Ishikawa (cell line): Measurements from ENCODE around the gene TMEM252.

Source experiments
- CEBPB ChIP-seq: IDR thresholded peaks from 2 replicates; pipeline ENCODE4 v1.6.1; 2012
- CREB1 ChIP-seq: IDR thresholded peaks from 2 replicates; pipeline ENCODE4 v1.6.1; 2012; ENCODE audit warnings: low read depth
- EGR1 ChIP-seq: IDR thresholded peaks from 2 replicates; pipeline ENCODE4 v1.6.1; 2012
- EP300 ChIP-seq: IDR thresholded peaks from 2 replicates; pipeline ENCODE4 v1.6.1; 2012; ENCODE audit warnings: borderline replicate concordance
- FOXM1 ChIP-seq: IDR thresholded peaks from 2 replicates; pipeline ENCODE4 v1.6.1; 2012; ENCODE audit warnings: low read depth, borderline replicate concordance
- NFIC ChIP-seq: IDR thresholded peaks from 2 replicates; pipeline ENCODE4 v1.6.1; 2012
- RAD21 ChIP-seq: IDR thresholded peaks from 2 replicates; pipeline ENCODE4 v1.6.1; 2012; ENCODE audit warnings: low read depth
- TAF1 ChIP-seq: IDR thresholded peaks from 2 replicates; pipeline ENCODE4 v1.6.1; 2012; ENCODE audit warnings: low read depth, mild to moderate bottlenecking
- TCF12 ChIP-seq: IDR thresholded peaks from 2 replicates; pipeline ENCODE4 v1.6.1; 2012; ENCODE audit warnings: low read depth
- TEAD4 ChIP-seq: IDR thresholded peaks from 2 replicates; pipeline ENCODE4 v1.6.1; 2012
- YY1 ChIP-seq: IDR thresholded peaks from 2 replicates; pipeline ENCODE4 v1.6.1; 2012; ENCODE audit warnings: low read depth
- ZBTB7A ChIP-seq: IDR thresholded peaks from 2 replicates; pipeline ENCODE4 v1.6.1; 2012; ENCODE audit warnings: low read depth
- TF ChIP-seq, protein P1 (sequence below): IDR thresholded peaks from 2 replicates; pipeline ENCODE4 v1.6.1; 2012
- TF ChIP-seq, protein P2 (sequence below): IDR thresholded peaks from 2 replicates; pipeline ENCODE4 v1.6.1; 2012
- TF ChIP-seq, protein P3 (sequence below): IDR thresholded peaks from 2 replicates; pipeline ENCODE4 v1.6.1; 2012; ENCODE audit warnings: low read depth, mild to moderate bottlenecking

The TMEM252 gene

DNA sequence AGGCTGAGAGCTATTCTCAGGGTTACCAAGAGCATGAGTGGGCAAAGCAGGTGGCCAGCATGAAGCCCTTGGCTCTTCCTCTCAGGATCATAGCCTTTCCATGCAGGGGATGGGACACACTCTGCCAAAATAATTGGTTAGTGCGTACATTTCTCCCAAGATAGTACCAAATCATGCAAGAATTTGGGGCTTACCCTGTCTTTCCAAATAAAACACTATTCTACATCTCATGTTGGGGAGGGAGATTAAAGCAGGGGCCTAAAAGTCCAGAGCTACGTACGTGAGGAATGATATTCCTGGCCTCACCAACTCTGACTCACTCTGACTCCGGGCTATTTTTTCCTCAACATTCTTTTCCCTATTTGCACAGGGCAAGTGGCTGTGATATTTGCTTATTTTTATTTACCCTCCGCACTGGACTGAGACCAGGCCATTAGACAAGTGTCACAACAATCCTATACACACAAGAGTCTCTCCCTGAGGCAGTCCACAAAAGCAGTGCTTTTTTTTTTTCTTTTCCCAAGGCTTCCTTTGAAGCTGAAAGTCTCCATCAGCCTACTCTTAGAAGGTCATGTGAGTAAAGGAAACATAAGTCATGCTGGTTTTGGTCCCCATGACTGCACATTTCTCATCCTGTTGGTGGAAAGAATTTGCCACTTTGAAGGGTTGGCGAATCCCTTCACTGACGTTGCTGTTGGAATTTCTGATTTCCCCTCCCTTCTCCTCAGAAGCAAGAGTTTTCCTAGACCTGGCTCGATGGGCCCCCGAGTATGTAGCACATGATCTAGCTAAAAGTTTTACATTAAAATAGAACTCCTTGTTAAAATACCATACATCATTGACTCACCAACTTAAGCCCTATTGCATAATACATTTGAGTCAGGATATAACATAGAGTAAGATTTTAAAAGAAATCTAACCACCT lies 40.0 kb downstream of the TMEM252 start:
- TF ChIP-seq CREB1, result no peak
- TF ChIP-seq ZBTB7A, result no peak
- no peak for TF ChIP-seq TEAD4
- TF ChIP-seq YY1, result no peak
- TF ChIP-seq NFIC, result no peak
- TF ChIP-seq EGR1, result no peak
- no peak for TF ChIP-seq RAD21
- no peak for TF ChIP-seq CEBPB
- TF ChIP-seq TAF1, result no peak
- TF ChIP-seq TCF12, result no peak
- no peak for TF ChIP-seq FOXM1

DNA sequence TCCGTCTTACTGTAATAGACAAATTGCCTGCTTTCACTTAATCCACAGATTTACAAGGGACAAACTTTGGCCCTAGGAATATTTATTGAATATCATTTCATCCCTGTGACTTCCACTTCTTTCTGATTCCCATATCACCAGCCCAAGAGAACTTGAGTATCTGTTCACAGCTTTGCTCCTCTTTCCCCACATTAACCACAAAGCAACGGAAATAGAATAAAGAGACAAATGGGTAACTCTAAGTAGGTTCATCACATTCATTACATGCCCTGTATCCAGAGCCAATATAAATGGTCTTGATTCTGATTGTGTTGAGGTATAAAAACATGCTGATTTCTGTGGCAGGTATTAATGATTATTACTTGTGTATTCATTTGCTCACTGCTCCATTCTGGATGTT lies 41.9 kb downstream of the TMEM252 start:
- TF ChIP-seq EGR1 (no peak), RAD21 (no peak), TAF1 (no peak), EP300 (no peak), ZBTB7A (no peak), NFIC (no peak), CEBPB (no peak), TEAD4 (no peak), FOXM1 (no peak), TCF12 (no peak), CREB1 (no peak), YY1 (no peak)
- TF ChIP-seq, protein P1, sequence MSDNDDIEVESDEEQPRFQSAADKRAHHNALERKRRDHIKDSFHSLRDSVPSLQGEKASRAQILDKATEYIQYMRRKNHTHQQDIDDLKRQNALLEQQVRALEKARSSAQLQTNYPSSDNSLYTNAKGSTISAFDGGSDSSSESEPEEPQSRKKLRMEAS, result no peak
- TF ChIP-seq, protein P2, sequence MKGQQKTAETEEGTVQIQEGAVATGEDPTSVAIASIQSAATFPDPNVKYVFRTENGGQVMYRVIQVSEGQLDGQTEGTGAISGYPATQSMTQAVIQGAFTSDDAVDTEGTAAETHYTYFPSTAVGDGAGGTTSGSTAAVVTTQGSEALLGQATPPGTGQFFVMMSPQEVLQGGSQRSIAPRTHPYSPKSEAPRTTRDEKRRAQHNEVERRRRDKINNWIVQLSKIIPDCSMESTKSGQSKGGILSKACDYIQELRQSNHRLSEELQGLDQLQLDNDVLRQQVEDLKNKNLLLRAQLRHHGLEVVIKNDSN, result no peak
- TF ChIP-seq, protein P3, sequence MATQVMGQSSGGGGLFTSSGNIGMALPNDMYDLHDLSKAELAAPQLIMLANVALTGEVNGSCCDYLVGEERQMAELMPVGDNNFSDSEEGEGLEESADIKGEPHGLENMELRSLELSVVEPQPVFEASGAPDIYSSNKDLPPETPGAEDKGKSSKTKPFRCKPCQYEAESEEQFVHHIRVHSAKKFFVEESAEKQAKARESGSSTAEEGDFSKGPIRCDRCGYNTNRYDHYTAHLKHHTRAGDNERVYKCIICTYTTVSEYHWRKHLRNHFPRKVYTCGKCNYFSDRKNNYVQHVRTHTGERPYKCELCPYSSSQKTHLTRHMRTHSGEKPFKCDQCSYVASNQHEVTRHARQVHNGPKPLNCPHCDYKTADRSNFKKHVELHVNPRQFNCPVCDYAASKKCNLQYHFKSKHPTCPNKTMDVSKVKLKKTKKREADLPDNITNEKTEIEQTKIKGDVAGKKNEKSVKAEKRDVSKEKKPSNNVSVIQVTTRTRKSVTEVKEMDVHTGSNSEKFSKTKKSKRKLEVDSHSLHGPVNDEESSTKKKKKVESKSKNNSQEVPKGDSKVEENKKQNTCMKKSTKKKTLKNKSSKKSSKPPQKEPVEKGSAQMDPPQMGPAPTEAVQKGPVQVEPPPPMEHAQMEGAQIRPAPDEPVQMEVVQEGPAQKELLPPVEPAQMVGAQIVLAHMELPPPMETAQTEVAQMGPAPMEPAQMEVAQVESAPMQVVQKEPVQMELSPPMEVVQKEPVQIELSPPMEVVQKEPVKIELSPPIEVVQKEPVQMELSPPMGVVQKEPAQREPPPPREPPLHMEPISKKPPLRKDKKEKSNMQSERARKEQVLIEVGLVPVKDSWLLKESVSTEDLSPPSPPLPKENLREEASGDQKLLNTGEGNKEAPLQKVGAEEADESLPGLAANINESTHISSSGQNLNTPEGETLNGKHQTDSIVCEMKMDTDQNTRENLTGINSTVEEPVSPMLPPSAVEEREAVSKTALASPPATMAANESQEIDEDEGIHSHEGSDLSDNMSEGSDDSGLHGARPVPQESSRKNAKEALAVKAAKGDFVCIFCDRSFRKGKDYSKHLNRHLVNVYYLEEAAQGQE, result no peak

DNA sequence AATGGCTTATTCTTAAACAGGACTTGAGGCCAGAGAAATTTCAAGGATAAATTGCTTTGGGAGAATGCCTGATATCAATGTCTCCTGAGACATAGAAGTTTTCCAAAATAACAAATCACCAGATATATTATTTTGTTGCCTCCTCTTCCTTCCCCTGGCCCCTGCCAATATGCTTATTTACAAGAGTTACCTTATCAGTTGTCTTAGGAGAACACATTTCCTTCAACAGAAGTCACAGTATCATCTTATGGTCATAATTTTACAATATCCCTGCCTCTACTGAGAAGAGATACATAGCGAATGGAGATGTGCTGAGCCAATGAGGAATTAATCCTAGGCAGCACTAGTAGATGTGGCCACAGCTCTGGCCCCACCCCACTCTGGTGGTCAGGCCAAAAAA lies 43.1 kb downstream of the TMEM252 start:
- TF ChIP-seq RAD21 (no peak), TAF1 (no peak), TEAD4 (no peak), YY1 (no peak), CREB1 (no peak), EGR1 (no peak), TCF12 (no peak), FOXM1 (no peak), NFIC (no peak), CEBPB (no peak), ZBTB7A (no peak), EP300 (no peak)
- TF ChIP-seq, protein P1, result no peak
- TF ChIP-seq, protein P3, result no peak
- TF ChIP-seq, protein P2, result no peak

DNA sequence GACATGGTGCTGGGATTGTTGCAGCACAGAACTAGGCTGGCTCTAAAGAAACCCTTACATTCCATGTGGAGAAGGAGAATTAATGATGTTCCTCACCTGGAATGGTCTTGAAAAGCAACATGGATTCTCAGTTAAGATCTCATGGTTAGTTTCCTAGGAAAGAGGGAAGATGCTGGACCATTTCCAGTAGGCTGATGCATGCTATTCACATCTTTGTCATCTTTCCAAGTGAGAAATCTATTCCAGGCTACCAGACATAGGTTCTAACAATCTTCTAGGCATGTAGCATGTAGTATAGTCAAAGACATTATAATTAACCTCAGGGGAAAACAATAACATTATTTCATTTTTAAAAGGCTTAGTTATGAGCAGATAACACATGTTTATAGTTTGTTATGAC lies 44.3 kb downstream of the TMEM252 start:
- no peak for TF ChIP-seq NFIC
- TF ChIP-seq CEBPB, result no peak
- TF ChIP-seq YY1, result no peak
- no peak for TF ChIP-seq CREB1
- no peak for TF ChIP-seq ZBTB7A
- TF ChIP-seq, protein P1, result no peak
- TF ChIP-seq TAF1, result no peak

DNA sequence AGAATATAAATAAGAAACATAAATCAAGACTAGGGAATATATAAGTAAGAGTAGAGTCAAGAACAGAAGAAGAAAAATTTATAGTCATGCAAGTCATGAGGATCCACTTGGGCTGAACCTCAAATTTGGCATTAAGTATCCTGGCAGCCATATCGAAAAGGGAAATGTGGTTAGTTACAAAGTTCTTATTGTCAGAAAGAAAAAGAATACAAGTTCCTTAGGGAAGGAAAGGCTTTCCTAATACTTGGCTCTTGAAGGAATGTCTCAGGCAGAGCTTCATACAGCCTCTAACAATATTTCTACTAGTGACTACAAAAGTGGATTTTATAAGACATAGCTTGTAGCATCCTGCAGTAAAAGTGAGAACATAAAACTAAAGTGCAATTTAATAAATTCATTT lies 45.4 kb downstream of the TMEM252 start:
- no peak for TF ChIP-seq NFIC
